Transverse colon (tissue), 4 donors: ENCODE measurements around the gene NTHL1.

ENCODE experiments used
- CTCF ChIP-seq, 5 experiments: fragments of 200-600 bp in 3 of 5; fragments of 450-650 bp in 2 of 5; sonication (generic) in 3 of 5; IDR thresholded peaks; 1 replicate in 2 of 5; 2 replicates in 3 of 5; pipeline ENCODE4 v1.5.1; 2016 to 2017; ENCODE audit warnings: antibody characterized with exemption in 5 of 5, inconsistent platforms in 3 of 5, mild to moderate bottlenecking in 2 of 5, moderate library complexity in 1 of 5
- POLR2A ChIP-seq: fragments of 450-650 bp; IDR thresholded peaks from one replicate; pipeline ENCODE4 v1.6.1; 2016; ENCODE audit warnings: antibody characterized with exemption, mild to moderate bottlenecking, moderate library complexity
- POLR2AphosphoS5 ChIP-seq, 3 donors: sonication (generic); formaldehyde crosslinking; IDR thresholded peaks; one replicate each; pipeline ENCODE4 v1.6.1; 2016; ENCODE audit warnings: antibody characterized with exemption in 3 of 3

GRCh38 chr16:2024032-2024420 is 23.6 kb downstream of the NTHL1 start:
- no peak for TF ChIP-seq CTCF (IDR thresholded peaks at IDR 0.05)
- TF ChIP-seq POLR2AphosphoS5 (IDR thresholded peaks at IDR 0.05) = no peak
- no peak for TF ChIP-seq POLR2A
